BLaER1 (cell line): ENCODE data around the gene GIMAP8.

Experiments used
- H3K27ac ChIP-seq: shearing (Covaris generic); formaldehyde crosslinking; 2 replicates; pipeline ENCODE4 v1.8.1; 2022
- H3K27me3 ChIP-seq: shearing (Covaris generic); formaldehyde crosslinking; 2 replicates; pipeline ENCODE4 v1.8.1; 2022
- H3K36me3 ChIP-seq: shearing (Covaris generic); formaldehyde crosslinking; 2 replicates; pipeline ENCODE4 v1.8.1; 2022
- H3K4me1 ChIP-seq: shearing (Covaris generic); formaldehyde crosslinking; 2 replicates; pipeline ENCODE4 v1.8.1; 2022
- H3K4me2 ChIP-seq: shearing (Covaris generic); formaldehyde crosslinking; 2 replicates; pipeline ENCODE4 v1.8.1; 2022
- H3K4me3 ChIP-seq: shearing (Covaris generic); formaldehyde crosslinking; 2 replicates; pipeline ENCODE4 v1.8.1; 2022
- H3K9ac ChIP-seq: shearing (Covaris generic); formaldehyde crosslinking; 2 replicates; pipeline ENCODE4 v1.8.1; 2022
- H3K9me3 ChIP-seq: shearing (Covaris generic); formaldehyde crosslinking; 2 replicates; pipeline ENCODE4 v1.8.1; 2022
- H4K20me1 ChIP-seq: shearing (Covaris generic); formaldehyde crosslinking; 2 replicates; pipeline ENCODE4 v1.8.1; 2022
- Cebpa-rat ChIP-seq: shearing (Covaris generic); IDR thresholded peaks from 2 replicates; pipeline ENCODE4 v1.8.1; 2022

The GIMAP8 gene

DNA sequence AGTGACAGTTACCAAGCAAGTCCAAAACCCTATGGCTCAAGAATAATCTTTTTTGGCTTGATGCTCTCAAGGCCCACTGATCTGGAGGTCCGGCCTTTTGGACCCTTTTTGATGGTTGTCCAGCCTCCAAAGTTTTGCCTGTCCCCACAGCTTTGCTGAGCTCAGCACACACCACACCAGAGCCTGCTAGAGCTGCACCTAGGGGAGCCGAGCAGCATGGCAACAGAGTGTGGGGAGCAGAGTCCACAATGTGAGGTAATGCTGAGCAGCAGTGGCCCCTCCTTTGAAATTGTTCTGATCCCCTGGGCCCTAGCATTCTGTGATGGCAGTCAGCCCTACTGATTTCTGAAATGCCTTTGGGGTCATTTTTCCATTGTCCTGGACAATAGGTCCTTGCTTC is 73.6 kb downstream of the GIMAP8 start:
- Histone ChIP-seq H3K9ac (no peak overlapping the region), H3K27ac (no peak overlapping the region), H3K9me3 (peaks cover 9% of the 10 kb centered on the region), H3K27me3 (no peaks in the 10 kb centered on the region), H3K4me2 (no peak overlapping the region), H3K4me1 (no peaks in the 10 kb centered on the region), H4K20me1 (no peaks in the 10 kb centered on the region), H3K36me3 (no peaks in the 10 kb centered on the region), H3K4me3 (no peak overlapping the region)
- TF ChIP-seq Cebpa-rat: no peak
